ENCODE measurements around the gene TMEM243.

The TMEM243 gene

GRCh38 chr7:87156709-87157108 is 62.8 kb downstream of the TMEM243 start:
- Mint-ChIP-seq H3K4me1 (ENCODE audit: low read depth) (peaks cover 45% of the 10 kb centered on the region), H3K27me3 (ENCODE audit: low read depth) (no peaks in the 10 kb centered on the region), H3K9me3 (no peaks in the 10 kb centered on the region), H3K27ac (no peak overlapping the region), H3K36me3 (ENCODE audit: low read depth) (peaks cover 23% of the 10 kb centered on the region), H3K4me3 (no peak overlapping the region)

- no peaks in the 10 kb centered on the region for H3K9me3 Mint-ChIP-seq
- H3K4me1 Mint-ChIP-seq (ENCODE audit: low read depth) = peaks cover 48% of the 10 kb centered on the region
- H3K4me3 Mint-ChIP-seq = peak overlapping the region; percentile 21
- peaks cover 23% of the 10 kb centered on the region for H3K36me3 Mint-ChIP-seq (ENCODE audit: low read depth)
- no peaks in the 10 kb centered on the region for H3K27me3 Mint-ChIP-seq (ENCODE audit: low read depth)
- no peak overlapping the region for H3K27ac Mint-ChIP-seq
Measured at GRCh38 chr7:87155788-87156187, 63.7 kb downstream of the TMEM243 start.

- Mint-ChIP-seq H3K27ac (no peak overlapping the region), H3K27me3 (ENCODE audit: low read depth) (no peaks in the 10 kb centered on the region), H3K4me1 (ENCODE audit: low read depth) (peaks cover 43% of the 10 kb centered on the region), H3K9me3 (no peaks in the 10 kb centered on the region), H3K36me3 (ENCODE audit: low read depth) (peaks cover 19% of the 10 kb centered on the region), H3K4me3 (peak overlapping the region; percentile 98)
Measured at GRCh38 chr7:87154569-87154968, 65.0 kb downstream of the TMEM243 start.

GRCh38 chr7:87154166-87154565 is 65.4 kb downstream of the TMEM243 start:
- Mint-ChIP-seq H3K27ac (no peak overlapping the region), H3K4me3 (peak overlapping the region; percentile 98), H3K27me3 (ENCODE audit: low read depth) (no peaks in the 10 kb centered on the region), H3K9me3 (no peaks in the 10 kb centered on the region), H3K36me3 (ENCODE audit: low read depth) (peaks cover 18% of the 10 kb centered on the region), H3K4me1 (ENCODE audit: low read depth) (peaks cover 41% of the 10 kb centered on the region)

GRCh38 chr7:87152897-87153641 is 66.5 kb downstream of the TMEM243 start:
- Mint-ChIP-seq H3K4me1 (ENCODE audit: low read depth) (peaks cover 41% of the 10 kb centered on the region), H3K9me3 (no peaks in the 10 kb centered on the region), H3K36me3 (ENCODE audit: low read depth) (peaks cover 18% of the 10 kb centered on the region), H3K27ac (peak overlapping the region; percentile 99), H3K27me3 (ENCODE audit: low read depth) (no peaks in the 10 kb centered on the region), H3K4me3 (peak overlapping the region; percentile 98)

GRCh38 chr7:87152112-87152896 is 67.2 kb downstream of the TMEM243 start, which contains the start of gene DMTF1:
DMTF1 (plus strand) TSS chr7:87152453; CDS start chr7:87164942, 12,489 bp downstream.
- Mint-ChIP-seq H3K4me3 (peak within 1 kb of the TSS; percentile 98), H3K36me3 (ENCODE audit: low read depth) (peaks cover 18% of the 10 kb centered on the region), H3K27me3 (ENCODE audit: low read depth) (no peaks in the 10 kb centered on the region), H3K9me3 (no peaks in the 10 kb centered on the region), H3K27ac (peak within 1 kb of the TSS; percentile 99), H3K4me1 (ENCODE audit: low read depth) (peaks cover 36% of the 10 kb centered on the region)

GRCh38 chr7:87151729-87152111 is 67.8 kb downstream of the TMEM243 start:
- Mint-ChIP-seq H3K9me3 (no peaks in the 10 kb centered on the region), H3K27me3 (ENCODE audit: low read depth) (no peaks in the 10 kb centered on the region), H3K4me3 (peak overlapping the region; percentile 98), H3K36me3 (ENCODE audit: low read depth) (peaks cover 14% of the 10 kb centered on the region), H3K27ac (peak overlapping the region; percentile 99), H3K4me1 (ENCODE audit: low read depth) (peaks cover 31% of the 10 kb centered on the region)

GRCh38 chr7:87151002-87151728 is 68.4 kb downstream of the TMEM243 start:
- no peaks in the 10 kb centered on the region for H3K27me3 Mint-ChIP-seq (ENCODE audit: low read depth)
- peak overlapping the region; percentile 99 for H3K27ac Mint-ChIP-seq
- no peaks in the 10 kb centered on the region for H3K9me3 Mint-ChIP-seq
- peak overlapping the region; percentile 98 for H3K4me3 Mint-ChIP-seq
- H3K4me1 Mint-ChIP-seq (ENCODE audit: low read depth) = peaks cover 27% of the 10 kb centered on the region
- peaks cover 14% of the 10 kb centered on the region for H3K36me3 Mint-ChIP-seq (ENCODE audit: low read depth)

GRCh38 chr7:87148332-87148955 is 71.1 kb downstream of the TMEM243 start:
- H3K9me3 Mint-ChIP-seq = no peaks in the 10 kb centered on the region
- H3K36me3 Mint-ChIP-seq (ENCODE audit: low read depth) = peaks cover 4% of the 10 kb centered on the region
- no peaks in the 10 kb centered on the region for H3K27me3 Mint-ChIP-seq (ENCODE audit: low read depth)
- no peak overlapping the region for H3K27ac Mint-ChIP-seq
- no peak overlapping the region for H3K4me3 Mint-ChIP-seq
- peaks cover 13% of the 10 kb centered on the region for H3K4me1 Mint-ChIP-seq (ENCODE audit: low read depth)

GRCh38 chr7:87147500-87147899 is 72.0 kb downstream of the TMEM243 start:
- no peaks in the 10 kb centered on the region for H3K9me3 Mint-ChIP-seq
- H3K4me1 Mint-ChIP-seq (ENCODE audit: low read depth) = peaks cover 11% of the 10 kb centered on the region
- no peaks in the 10 kb centered on the region for H3K36me3 Mint-ChIP-seq (ENCODE audit: low read depth)
- no peak overlapping the region for H3K27ac Mint-ChIP-seq
- no peak overlapping the region for H3K4me3 Mint-ChIP-seq
- no peaks in the 10 kb centered on the region for H3K27me3 Mint-ChIP-seq (ENCODE audit: low read depth)

- H3K27me3 Mint-ChIP-seq (ENCODE audit: low read depth) = no peaks in the 10 kb centered on the region
- peaks cover 9% of the 10 kb centered on the region for H3K4me1 Mint-ChIP-seq (ENCODE audit: low read depth)
- H3K9me3 Mint-ChIP-seq = no peaks in the 10 kb centered on the region
- H3K36me3 Mint-ChIP-seq (ENCODE audit: low read depth) = no peaks in the 10 kb centered on the region
- no peak overlapping the region for H3K27ac Mint-ChIP-seq
- H3K4me3 Mint-ChIP-seq = no peak overlapping the region
Measured at GRCh38 chr7:87146740-87147386, 72.7 kb downstream of the TMEM243 start.
